ENCODE measurements around the gene ZDHHC14.

GRCh38 chr6:157488058-157488457, 107.1 kb downstream of the ZDHHC14 start:
- no peak for TF ChIP-seq CTCF (IDR thresholded peaks at IDR 0.05)
- no peak for TF ChIP-seq EP300 (IDR thresholded peaks at IDR 0.05)
- TF ChIP-seq POLR2A (IDR thresholded peaks at IDR 0.05): no peak

All from ovary (tissue), 3 donors.